ENCODE measurements around the gene NTS.

Gene NTS

GRCh38 chr12:85836197-85837090 is 37.7 kb upstream of the NTS start, which contains the start of gene RASSF9:
Gene RASSF9, minus strand, starts transcription at chr12:85836409. Its CDS starts 208 bp downstream, at chr12:85836201.
- no peak within 1 kb of the TSS for H2BK12ac ChIP-seq (ENCODE audit: low read length)
- no peaks in the 10 kb centered on the region for H3K9me3 ChIP-seq (ENCODE audit: insufficient read depth, low read depth, low read length)
- peak within 1 kb of the TSS; percentile 31 for H2BK5ac ChIP-seq (ENCODE audit: low read depth, low read length, poor library complexity)
- H3K9ac ChIP-seq (ENCODE audit: low read length), result no peak within 1 kb of the TSS
- H3K18ac ChIP-seq (ENCODE audit: low read length), result no peak within 1 kb of the TSS
- no peak within 1 kb of the TSS for H3K23ac ChIP-seq (ENCODE audit: low read length)
- no peaks in the 10 kb centered on the region for H3K79me1 ChIP-seq (ENCODE audit: low read length)
- H3K4me1 ChIP-seq (ENCODE audit: control insufficient read depth in 1 of 2, insufficient read depth in 2 of 2, low read length in 2 of 2), result peaks cover 5 to 7% of the 10 kb centered on the region in 2 experiments
- H4K91ac ChIP-seq (ENCODE audit: low read depth, low read length), result no peak within 1 kb of the TSS
- no peak within 1 kb of the TSS for H3K4ac ChIP-seq (ENCODE audit: low read depth, low read length)
- H3K79me2 ChIP-seq (ENCODE audit: control insufficient read depth, insufficient read depth, low read length, poor library complexity), result no peaks in the 10 kb centered on the region
- H3K14ac ChIP-seq (ENCODE audit: low read length), result no peak within 1 kb of the TSS
- DNase-seq, result no peak
- H2AFZ ChIP-seq (ENCODE audit: insufficient read depth, low read length, poor library complexity), result peak within 1 kb of the TSS; percentile 63
- no peak within 1 kb of the TSS for H2AK5ac ChIP-seq (ENCODE audit: low read length)
- no peaks in the 10 kb centered on the region for H3K27me3 ChIP-seq (ENCODE audit: insufficient read depth, low read length)
- H2BK120ac ChIP-seq (ENCODE audit: insufficient read depth, low read length, poor library complexity), result no peak within 1 kb of the TSS
- no peak within 1 kb of the TSS for H3K4me3 ChIP-seq (ENCODE audit: low read depth, low read length)
- no peak within 1 kb of the TSS for H4K12ac ChIP-seq (ENCODE audit: low read depth, low read length)
- H4K8ac ChIP-seq (ENCODE audit: low read depth, low read length), result peak within 1 kb of the TSS; percentile 14
- peak within 1 kb of the TSS; percentile 64 for H3K4me2 ChIP-seq (ENCODE audit: low read length)
- H3K36me3 ChIP-seq (ENCODE audit: control insufficient read depth in 1 of 2, insufficient read depth in 2 of 2, low read length in 2 of 2), result no peaks in the 10 kb centered on the region
- WGBS (ENCODE audit: extremely low coverage, insufficient coverage, insufficient read length), result no CpG with 5 or more reads among the region's 15 CpGs
- H3K27ac ChIP-seq (ENCODE audit: low read depth, low read length), result peak within 1 kb of the TSS; percentile 40

- no peak overlapping the region for H2AFZ ChIP-seq (ENCODE audit: insufficient read depth, low read length, poor library complexity)
- no peak for DNase-seq
These were observed 30.3 kb upstream of the NTS start for GRCh38 chr12:85843606-85844310.

GRCh38 chr12:85849344-85849743 is 24.8 kb upstream of the NTS start:
- H3K4ac ChIP-seq (ENCODE audit: low read depth, low read length), result no peak overlapping the region
- no CpG with 5 or more reads among the region's 3 CpGs for WGBS (ENCODE audit: extremely low coverage, insufficient coverage, insufficient read length)
- no peak overlapping the region for H3K18ac ChIP-seq (ENCODE audit: low read length)
- H3K36me3 ChIP-seq (ENCODE audit: control insufficient read depth in 1 of 2, insufficient read depth in 2 of 2, low read length in 2 of 2), result no peaks in the 10 kb centered on the region
- H3K14ac ChIP-seq (ENCODE audit: low read length), result no peak overlapping the region
- H2AK5ac ChIP-seq (ENCODE audit: low read length), result no peak overlapping the region
- no peak overlapping the region for H4K8ac ChIP-seq (ENCODE audit: low read depth, low read length)
- no peaks in the 10 kb centered on the region for H3K9me3 ChIP-seq (ENCODE audit: insufficient read depth, low read depth, low read length)
- H3K23ac ChIP-seq (ENCODE audit: low read length), result no peak overlapping the region
- DNase-seq, result no peak
- H3K79me1 ChIP-seq (ENCODE audit: low read length), result no peaks in the 10 kb centered on the region
- no peak overlapping the region for H3K9ac ChIP-seq (ENCODE audit: low read length)
- H3K4me2 ChIP-seq (ENCODE audit: low read length), result no peak overlapping the region
- no peaks in the 10 kb centered on the region for H3K79me2 ChIP-seq (ENCODE audit: control insufficient read depth, insufficient read depth, low read length, poor library complexity)
- no peak overlapping the region for H4K91ac ChIP-seq (ENCODE audit: low read depth, low read length)
- H3K4me3 ChIP-seq (ENCODE audit: low read depth, low read length), result no peak overlapping the region
- no peak overlapping the region for H2AFZ ChIP-seq (ENCODE audit: insufficient read depth, low read length, poor library complexity)
- H2BK120ac ChIP-seq (ENCODE audit: insufficient read depth, low read length, poor library complexity), result no peak overlapping the region
- no peaks in the 10 kb centered on the region for H3K4me1 ChIP-seq (ENCODE audit: control insufficient read depth in 1 of 2, insufficient read depth in 2 of 2, low read length in 2 of 2)
- no peaks in the 10 kb centered on the region for H3K27me3 ChIP-seq (ENCODE audit: insufficient read depth, low read length)
- H2BK5ac ChIP-seq (ENCODE audit: low read depth, low read length, poor library complexity), result no peak overlapping the region
- no peak overlapping the region for H4K12ac ChIP-seq (ENCODE audit: low read depth, low read length)
- no peak overlapping the region for H2BK12ac ChIP-seq (ENCODE audit: low read length)
- no peak overlapping the region for H3K27ac ChIP-seq (ENCODE audit: low read depth, low read length)

More at GRCh38 chr12:85843606-85844310, 30.3 kb upstream of the NTS start:
- Histone ChIP-seq H3K4me1 (ENCODE audit: control insufficient read depth in 1 of 2, insufficient read depth in 2 of 2, low read length in 2 of 2) (no peaks in the 10 kb centered on the region), H3K23ac (ENCODE audit: low read length) (no peak overlapping the region), H3K27me3 (ENCODE audit: insufficient read depth, low read length) (no peaks in the 10 kb centered on the region), H2BK120ac (ENCODE audit: insufficient read depth, low read length, poor library complexity) (no peak overlapping the region), H3K4me3 (ENCODE audit: low read depth, low read length) (no peak overlapping the region), H3K4me2 (ENCODE audit: low read length) (no peak overlapping the region), H2BK12ac (ENCODE audit: low read length) (no peak overlapping the region), H4K91ac (ENCODE audit: low read depth, low read length) (no peak overlapping the region), H3K9me3 (ENCODE audit: insufficient read depth, low read depth, low read length) (no peaks in the 10 kb centered on the region), H3K4ac (ENCODE audit: low read depth, low read length) (no peak overlapping the region), H2BK5ac (ENCODE audit: low read depth, low read length, poor library complexity) (no peak overlapping the region), H3K36me3 (ENCODE audit: control insufficient read depth in 1 of 2, insufficient read depth in 2 of 2, low read length in 2 of 2) (no peaks in the 10 kb centered on the region), H2AK5ac (ENCODE audit: low read length) (no peak overlapping the region), H3K79me1 (ENCODE audit: low read length) (no peaks in the 10 kb centered on the region), H3K9ac (ENCODE audit: low read length) (no peak overlapping the region), H4K8ac (ENCODE audit: low read depth, low read length) (no peak overlapping the region), H3K79me2 (ENCODE audit: control insufficient read depth, insufficient read depth, low read length, poor library complexity) (no peaks in the 10 kb centered on the region), H3K18ac (ENCODE audit: low read length) (no peak overlapping the region), H3K27ac (ENCODE audit: low read depth, low read length) (no peak overlapping the region), H3K14ac (ENCODE audit: low read length) (no peak overlapping the region), H4K12ac (ENCODE audit: low read depth, low read length) (no peak overlapping the region)
- WGBS (ENCODE audit: extremely low coverage, insufficient coverage, insufficient read length), result no CpG with 5 or more reads among the region's 17 CpGs

GRCh38 chr12:85855305-85855704 is 18.8 kb upstream of the NTS start:
- WGBS (ENCODE audit: extremely low coverage, insufficient coverage, insufficient read length), result no CpG with 5 or more reads among the region's 6 CpGs

More at GRCh38 chr12:85855305-85855704, 18.8 kb upstream of the NTS start:
- Histone ChIP-seq H3K27me3 (ENCODE audit: insufficient read depth, low read length) (no peaks in the 10 kb centered on the region), H3K4me1 (ENCODE audit: control insufficient read depth in 1 of 2, insufficient read depth in 2 of 2, low read length in 2 of 2) (no peaks in the 10 kb centered on the region), H4K8ac (ENCODE audit: low read depth, low read length) (no peak overlapping the region), H2AK5ac (ENCODE audit: low read length) (no peak overlapping the region), H4K91ac (ENCODE audit: low read depth, low read length) (no peak overlapping the region), H3K36me3 (ENCODE audit: control insufficient read depth in 1 of 2, insufficient read depth in 2 of 2, low read length in 2 of 2) (no peaks in the 10 kb centered on the region), H3K79me1 (ENCODE audit: low read length) (no peaks in the 10 kb centered on the region), H3K4me3 (ENCODE audit: low read depth, low read length) (no peak overlapping the region), H3K4ac (ENCODE audit: low read depth, low read length) (no peak overlapping the region), H4K12ac (ENCODE audit: low read depth, low read length) (no peak overlapping the region), H3K4me2 (ENCODE audit: low read length) (no peak overlapping the region), H3K18ac (ENCODE audit: low read length) (no peak overlapping the region), H3K23ac (ENCODE audit: low read length) (no peak overlapping the region), H2BK12ac (ENCODE audit: low read length) (no peak overlapping the region), H2BK120ac (ENCODE audit: insufficient read depth, low read length, poor library complexity) (no peak overlapping the region), H2AFZ (ENCODE audit: insufficient read depth, low read length, poor library complexity) (no peak overlapping the region), H3K27ac (ENCODE audit: low read depth, low read length) (no peak overlapping the region), H2BK5ac (ENCODE audit: low read depth, low read length, poor library complexity) (no peak overlapping the region), H3K79me2 (ENCODE audit: control insufficient read depth, insufficient read depth, low read length, poor library complexity) (no peaks in the 10 kb centered on the region), H3K14ac (ENCODE audit: low read length) (no peak overlapping the region), H3K9ac (ENCODE audit: low read length) (no peak overlapping the region), H3K9me3 (ENCODE audit: insufficient read depth, low read depth, low read length) (peaks cover 2% of the 10 kb centered on the region)
- DNase-seq, result no peak
